Ovary (tissue), 9 donors: ENCODE results near the gene NPM1. TPM values are rescaled to one million over a fixed set of nuclear protein-coding genes. Genes with fewer than 3 reads are reported as not detected.

ENCODE experiments used
- DNase-seq, 5 donors: peaks; one replicate each; pipeline ENCODE4 v3.0.0-alpha.2; 2019 to 2020
- H3K27ac ChIP-seq, 2 donors: fragments of 200-600 bp; one replicate each; pipeline versions ENCODE4 v1.5.1 to v1.8.0; 2019 to 2022
- H3K27me3 ChIP-seq: fragments of 200-600 bp; one replicate; pipeline ENCODE4 v1.8.0; 2022
- H3K36me3 ChIP-seq: fragments of 200-600 bp; sonication (generic); one replicate; pipeline ENCODE4 v1.5.1; 2019
- H3K4me1 ChIP-seq: one replicate; pipeline ENCODE4 v1.8.1; 2013; ENCODE audit warnings: mild to moderate bottlenecking, moderate library complexity; ENCODE audit not compliant: insufficient read depth
- H3K4me3 ChIP-seq: fragments of 200-600 bp; sonication (generic); one replicate; pipeline ENCODE4 v1.5.1; 2017
- H3K9me3 ChIP-seq, 2 donors: fragments of 200-600 bp in 1 of 2; sonication (generic) in 1 of 2; one replicate each; pipeline versions ENCODE4 v1.5.1 to v1.8.1; 2013 to 2019; ENCODE audit warnings: mild to moderate bottlenecking in 1 of 2, moderate library complexity in 1 of 2
- EP300 ChIP-seq: sonication (generic); formaldehyde crosslinking; IDR thresholded peaks from one replicate; pipeline ENCODE4 v1.6.1; 2017; ENCODE audit warnings: antibody characterized with exemption
- POLR2A ChIP-seq: fragments of 450-650 bp; IDR thresholded peaks from one replicate; pipeline ENCODE4 v1.6.1; 2017; ENCODE audit warnings: antibody characterized with exemption, mild to moderate bottlenecking, moderate library complexity
- WGBS, 3 donors: extraction: QIAGEN DNeasy Blood & Tissue Kit in 1 of 3; methylation state at CpG; one replicate each; pipeline versions ENCODE4 v1.1.5 to v1.1.7; 2013 to 2017; 5-methylcytosine and 5-hydroxymethylcytosine counted together
- intact Hi-C, 4 donors: fragments of 100-400 bp; cut with DNase I; formaldehyde crosslinking; loops; one replicate each; pipeline versions ENCODE4 v1.11.0 to v1.15.1; 2022 to 2023
- microRNA-seq, 3 donors: library from miRNA; unstranded; fragments of <30 nt; microRNA quantifications; one replicate each; pipeline versions ENCODE4 to v1.2.0, GENCODE V29; 2019 to 2020
- polyA plus RNA-seq, 2 donors: library from polyadenylated mRNA; stranded (reverse); fragments of 200-250 nt in 1 of 2; fragments of 350-450 nt in 1 of 2; fragmentation: Illumina TruSeq in 1 of 2; extraction: RNeasy Lipid Tissue Mini Kit (QIAGEN cat#74804) in 1 of 2; gene quantifications; one replicate each; pipeline ENCODE4 v1.2.3, GENCODE V29; 2013 to 2014
- small RNA-seq: library from RNA; depleted of rRNA; stranded (forward); fragments of <200 nt; gene quantifications from one replicate; pipeline ENCODE3, GENCODE V24; 2016
- total RNA-seq, 7 donors: library from RNA; depleted of rRNA in 2 of 7; stranded (reverse); fragments of >200 nt in 2 of 7; fragmentation: NEBNext Ultra II Directional in 3 of 7; extraction: Animal tissue kit (Norgen Biotek cat#: 25700) in 3 of 7; gene quantifications; one replicate each; pipeline versions ENCODE4 v1.1.0 to v1.2.4, GENCODE V29; 2016 to 2023
- TF ChIP-seq, protein P1 (sequence below), 3 donors: fragments of 450-650 bp in 2 of 3; fragments of 200-600 bp in 1 of 3; IDR thresholded peaks; one replicate each; pipeline versions ENCODE4 v1.5.1 to v1.8.0; 2016 to 2022; ENCODE audit warnings: antibody characterized with exemption in 3 of 3, mild to moderate bottlenecking in 1 of 3
- donor health status: DM: no; HTN: no; CAD: no; lungs with moderate emphysema.
- donor health status: DM: no; HTN: no; CAD: no.
- donor health status: Bipolar disorder and iron deficiency.
- donor health status: DM: yes; HTN: yes; CAD: no.
- donor health status: DM: no; HTN: no; CAD: no.
- donor health status: DM: yes; HTN: yes; CAD: no.

The NPM1 gene
- total and polyA plus RNA-seq, 9 donors = 1,123 to 3,932 (median 1,741) TPM

GRCh38 chr5:171459839-171460238 is 72.2 kb downstream of the NPM1 start:
- Histone ChIP-seq H3K4me3 (no peak overlapping the region), H3K27ac (no peak overlapping the region), H3K9me3 (no peaks in the 10 kb centered on the region), H3K27me3 (no peaks in the 10 kb centered on the region), H3K36me3 (no peaks in the 10 kb centered on the region), H3K4me1 (no peaks in the 10 kb centered on the region)
- intact Hi-C loops = no loop called here
- 63 to 79% (median 73%) methylated on average over 6 of the region's 6 CpGs for WGBS, 3 donors
- TF ChIP-seq EP300 = no peak
- TF ChIP-seq POLR2A = no peak
- TF ChIP-seq, protein P1, sequence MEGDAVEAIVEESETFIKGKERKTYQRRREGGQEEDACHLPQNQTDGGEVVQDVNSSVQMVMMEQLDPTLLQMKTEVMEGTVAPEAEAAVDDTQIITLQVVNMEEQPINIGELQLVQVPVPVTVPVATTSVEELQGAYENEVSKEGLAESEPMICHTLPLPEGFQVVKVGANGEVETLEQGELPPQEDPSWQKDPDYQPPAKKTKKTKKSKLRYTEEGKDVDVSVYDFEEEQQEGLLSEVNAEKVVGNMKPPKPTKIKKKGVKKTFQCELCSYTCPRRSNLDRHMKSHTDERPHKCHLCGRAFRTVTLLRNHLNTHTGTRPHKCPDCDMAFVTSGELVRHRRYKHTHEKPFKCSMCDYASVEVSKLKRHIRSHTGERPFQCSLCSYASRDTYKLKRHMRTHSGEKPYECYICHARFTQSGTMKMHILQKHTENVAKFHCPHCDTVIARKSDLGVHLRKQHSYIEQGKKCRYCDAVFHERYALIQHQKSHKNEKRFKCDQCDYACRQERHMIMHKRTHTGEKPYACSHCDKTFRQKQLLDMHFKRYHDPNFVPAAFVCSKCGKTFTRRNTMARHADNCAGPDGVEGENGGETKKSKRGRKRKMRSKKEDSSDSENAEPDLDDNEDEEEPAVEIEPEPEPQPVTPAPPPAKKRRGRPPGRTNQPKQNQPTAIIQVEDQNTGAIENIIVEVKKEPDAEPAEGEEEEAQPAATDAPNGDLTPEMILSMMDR (IDR thresholded peaks at IDR 0.05) = no peak
- no peak for DNase-seq

Small RNA genes within 50 kb of the gene (microRNA-seq; reads per million reads assigned to microRNA genes)
- 0.54 to 7.9 (median 0.95) reads per million in 3 donors for gene MIR3912

Small RNA genes within 50 kb of the gene (small RNA-seq; reads per million reads assigned to genes)
- not detected for gene AC091980.1
- 0.35 reads per million for gene MIR3912
- not detected for gene RN7SL339P
- not detected for gene SNORA70J

Other genes with a start within 250 kb of the NPM1 start
- gene TLX3, start 78.6 kb upstream of the NPM1 start, total RNA-seq = not detected
- under 1 TPM in 1 of 2 donors, not detected in 1; 0.05 TPM for gene TLX3, start 78.6 kb upstream of the NPM1 start, polyA plus RNA-seq
- 1 to 10 TPM in 2 of 7 donors, under 1 TPM in 4, not detected in 1; 0.32 to 7.9 (median 0.74) TPM for gene FGF18, start 31.8 kb downstream of the NPM1 start, total RNA-seq
- gene FGF18, start 31.8 kb downstream of the NPM1 start, polyA plus RNA-seq = under 1 TPM; 0.27 to 0.33 TPM